SW 1271 (cell line): ENCODE data around the gene MAP4K3.
A peak's percentile ranks its signal among the peaks of the same experiment; 100 is the strongest.

ENCODE experiments used
- DNase-seq, 2 experiments: peaks; one replicate each; lab custom pipeline; 2025; lab: John Stamatoyannopoulos, UW

The MAP4K3 gene

GRCh38 chr2:39436592-39437521 is at the start of gene MAP4K3:
TSS of gene MAP4K3 (minus strand) at chr2:39437285. CDS start at chr2:39436987, 298 bp downstream.
- peak; percentile 90 to 96 for DNase-seq

DNA sequence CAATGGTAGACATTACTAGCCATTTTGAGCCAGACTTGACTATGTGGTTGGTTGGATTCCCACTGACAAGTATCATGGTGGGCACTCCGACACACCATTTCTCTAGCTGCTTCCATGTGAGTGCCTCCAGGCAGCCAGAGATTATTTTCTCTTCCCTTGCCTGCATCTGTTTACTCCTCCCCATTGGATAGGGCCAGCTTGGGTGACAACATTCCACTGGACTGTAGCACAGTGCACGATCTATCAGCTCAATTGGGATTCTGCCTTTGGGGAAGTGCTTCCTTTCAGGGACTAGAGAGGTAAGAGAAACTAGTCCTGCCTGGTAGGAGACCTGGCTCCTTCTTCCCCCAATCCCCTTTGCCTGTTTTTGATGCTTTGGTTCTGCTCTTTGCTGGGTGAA is 49.0 kb upstream of the MAP4K3 start:
- no peak for DNase-seq

DNA sequence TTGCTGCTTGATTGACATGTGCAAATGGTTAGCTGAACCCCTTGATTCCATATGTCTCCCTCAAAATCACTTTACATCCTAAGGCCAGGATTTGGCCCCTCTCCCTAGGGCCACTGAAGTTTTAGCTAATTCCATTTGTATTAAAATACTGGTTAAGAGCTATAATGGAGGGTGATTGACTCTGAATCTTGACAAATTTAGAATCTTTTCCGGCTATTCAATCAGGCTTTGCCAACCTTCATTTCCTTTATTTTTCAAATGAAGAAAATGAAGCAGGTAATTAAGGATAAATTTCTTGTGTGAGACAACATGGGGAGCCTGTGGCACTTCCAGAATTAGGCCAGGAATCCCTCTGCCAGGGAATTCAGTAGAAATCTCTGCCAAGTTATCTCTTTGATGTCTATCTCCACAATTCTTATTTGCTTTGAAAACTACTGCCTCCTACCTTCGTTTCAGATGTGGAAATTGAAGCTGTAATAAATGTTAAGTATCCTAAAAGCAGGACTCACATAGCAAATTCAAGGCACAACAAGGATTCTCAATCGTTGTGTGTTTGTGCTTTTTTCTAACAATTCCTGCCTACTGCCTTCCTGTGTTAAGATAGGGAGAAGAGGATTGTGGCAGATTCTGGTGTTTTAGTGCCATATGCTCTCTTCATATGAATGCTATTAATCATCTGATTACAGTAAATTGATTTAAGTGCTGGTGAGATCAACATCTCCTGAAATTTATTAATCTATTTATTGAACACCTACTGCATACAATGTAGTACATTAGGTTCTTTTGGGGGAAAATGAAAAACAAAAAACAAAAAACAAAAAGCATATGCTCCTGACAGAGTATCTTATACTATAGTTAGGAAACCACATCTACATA is 47.8 kb upstream of the MAP4K3 start:
- no peak for DNase-seq

- no peak for DNase-seq
Observed at GRCh38 chr2:39484206-39484605, 47.1 kb upstream of the MAP4K3 start.

DNA sequence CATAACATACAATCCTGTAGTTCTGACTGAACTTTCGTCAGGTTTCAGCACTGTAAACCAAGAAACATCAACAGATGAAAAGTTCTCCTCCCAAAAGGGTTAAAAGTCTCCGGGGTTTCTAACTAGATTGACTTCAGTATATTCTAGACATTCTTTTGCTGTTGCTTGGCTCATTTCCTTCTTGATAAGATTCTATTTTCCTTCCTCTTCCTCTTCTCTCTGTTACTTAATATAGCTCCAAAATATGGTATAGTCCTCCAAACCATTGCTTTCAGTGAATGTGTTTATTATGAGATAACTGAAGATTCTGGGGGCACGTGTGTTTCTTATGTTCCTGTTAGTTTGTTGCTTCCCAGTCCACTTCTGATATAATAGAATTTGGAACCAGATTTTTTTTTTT is 46.4 kb upstream of the MAP4K3 start:
- no peak for DNase-seq

- peak; percentile 6 to 71 for DNase-seq
Observed at GRCh38 chr2:39481611-39482010, 44.5 kb upstream of the MAP4K3 start.

DNA sequence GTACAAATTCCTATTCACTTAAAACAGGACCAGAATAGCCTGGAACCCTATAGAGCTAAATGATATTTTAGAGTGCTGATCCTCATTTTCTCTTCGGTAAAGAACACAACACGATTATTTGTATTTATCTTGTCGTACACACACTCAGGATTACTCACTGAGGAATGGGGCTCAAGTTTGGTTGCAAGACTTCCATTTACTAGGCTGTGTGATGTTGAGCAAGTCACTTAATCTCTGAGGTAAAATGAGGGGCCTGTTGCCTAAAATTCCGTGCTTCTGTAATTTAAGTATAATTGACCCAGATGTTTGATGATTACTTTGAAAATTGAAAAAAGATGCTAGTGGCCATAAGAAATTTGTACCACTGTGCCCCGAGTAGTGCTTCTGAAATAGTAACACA is 42.6 kb upstream of the MAP4K3 start:
- no peak for DNase-seq

GRCh38 chr2:39479053-39479670 is 42.1 kb upstream of the MAP4K3 start:
- DNase-seq: no peak

DNA sequence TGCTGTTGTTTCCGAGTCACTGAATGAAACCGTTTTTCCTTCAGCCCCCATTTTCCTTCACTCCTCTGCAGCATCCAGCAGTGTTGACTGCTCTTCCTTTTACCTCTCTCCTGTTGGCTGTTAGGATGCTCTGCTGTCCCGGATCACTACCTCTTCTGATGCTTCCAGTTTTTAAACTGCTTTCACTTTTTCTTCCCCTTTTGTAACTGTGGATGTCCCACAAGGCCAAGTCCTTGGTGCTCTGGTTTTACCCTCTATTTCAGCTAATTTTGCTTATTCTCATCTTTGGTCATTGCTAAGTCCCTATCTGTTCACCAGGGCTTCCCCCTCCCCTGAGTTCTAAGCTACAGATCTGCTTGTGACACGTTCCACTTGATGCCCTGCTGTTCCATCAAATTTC is 39.4 kb upstream of the MAP4K3 start:
- DNase-seq: no peak

GRCh38 chr2:39475006-39475405 is 37.9 kb upstream of the MAP4K3 start:
- DNase-seq: no peak

DNA sequence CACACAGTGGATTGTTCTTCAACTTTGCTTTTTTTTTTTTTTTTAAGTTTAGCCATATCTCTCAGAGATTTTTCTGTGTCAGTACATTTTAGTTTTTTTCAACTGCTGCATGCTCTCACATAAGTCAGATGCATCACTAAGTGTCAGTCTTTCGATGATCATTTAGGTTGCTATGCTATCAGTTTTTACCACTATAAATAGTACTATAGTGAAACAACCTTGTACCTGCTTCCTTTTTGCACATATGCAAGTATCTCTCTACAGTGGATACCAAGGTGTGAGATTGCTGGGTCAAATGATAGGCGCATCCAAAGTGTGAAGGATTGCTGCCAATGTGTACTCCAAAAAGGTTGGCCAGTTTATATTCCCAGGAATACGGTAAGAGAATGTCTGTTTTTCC is 33.5 kb upstream of the MAP4K3 start:
- no peak for DNase-seq

DNA sequence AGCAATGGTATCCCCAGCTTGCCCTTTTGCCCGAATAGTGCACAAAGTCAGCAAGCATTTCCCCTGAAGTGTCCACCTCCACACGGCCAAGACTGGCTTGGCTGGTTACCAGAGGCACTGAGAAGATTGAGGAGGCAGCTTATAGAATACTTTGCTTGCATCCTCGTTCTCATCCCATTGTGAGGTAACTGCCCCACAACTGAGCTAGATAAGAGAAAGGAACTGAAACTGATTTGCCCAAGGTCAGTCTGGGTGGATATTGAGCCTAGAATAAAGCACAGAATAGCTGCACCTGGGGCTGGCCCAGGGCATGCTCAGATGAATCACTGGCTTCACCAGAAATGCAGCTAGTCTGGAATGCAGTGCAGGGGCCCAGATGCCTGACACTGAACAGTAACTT is 32.7 kb upstream of the MAP4K3 start:
- peak in 1 of 2 experiments; percentile 14 for DNase-seq

- DNase-seq: no peak
Observed at GRCh38 chr2:39468579-39469451, 31.7 kb upstream of the MAP4K3 start.

- no peak for DNase-seq
Observed at GRCh38 chr2:39466311-39466710, 29.2 kb upstream of the MAP4K3 start.

DNA sequence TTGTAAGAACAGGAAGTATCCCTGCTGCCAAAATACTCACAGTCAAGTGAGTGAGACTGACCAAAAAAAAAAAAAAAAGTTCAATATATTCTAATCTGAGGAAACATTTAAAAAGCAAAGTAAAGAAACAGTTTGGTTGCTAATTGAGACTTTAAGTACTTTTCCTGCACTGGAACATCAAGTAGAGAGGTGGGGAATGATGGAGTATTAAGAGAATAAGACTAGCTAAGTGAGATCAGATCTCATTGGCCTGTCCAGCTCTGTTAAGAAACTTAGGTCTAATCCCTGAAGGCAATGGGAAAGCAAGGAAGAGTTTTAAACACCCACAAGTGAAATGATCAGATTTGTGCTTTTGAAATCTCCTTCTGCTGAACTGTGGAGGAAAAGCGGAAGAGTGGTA is 27.8 kb upstream of the MAP4K3 start:
- no peak for DNase-seq

GRCh38 chr2:39455826-39456225 is 18.7 kb upstream of the MAP4K3 start:
- no peak for DNase-seq

DNA sequence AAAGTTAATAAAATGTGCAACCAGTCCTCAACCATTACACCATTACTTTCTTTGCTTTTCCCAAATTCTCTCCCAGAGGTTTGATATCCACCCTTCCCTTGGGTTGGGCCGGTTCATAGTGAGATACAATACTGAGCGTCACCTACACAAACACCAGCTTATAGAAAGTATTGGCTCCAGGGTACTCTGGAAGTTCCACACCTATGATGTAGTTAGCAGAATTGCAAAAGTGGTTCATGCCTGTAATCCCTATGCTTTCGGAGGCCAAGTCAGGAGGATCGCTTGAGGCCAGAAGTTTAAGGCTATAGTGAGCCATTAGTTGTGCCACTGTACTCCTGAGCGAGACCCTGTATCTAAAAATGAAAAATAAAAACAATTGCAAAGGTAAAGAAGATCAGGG is 15.3 kb upstream of the MAP4K3 start:
- DNase-seq: no peak

- no peak for DNase-seq
Observed at GRCh38 chr2:39451954-39452353, 14.9 kb upstream of the MAP4K3 start.

- no peak for DNase-seq
Observed at GRCh38 chr2:39448169-39448502, 11.1 kb upstream of the MAP4K3 start.

DNA sequence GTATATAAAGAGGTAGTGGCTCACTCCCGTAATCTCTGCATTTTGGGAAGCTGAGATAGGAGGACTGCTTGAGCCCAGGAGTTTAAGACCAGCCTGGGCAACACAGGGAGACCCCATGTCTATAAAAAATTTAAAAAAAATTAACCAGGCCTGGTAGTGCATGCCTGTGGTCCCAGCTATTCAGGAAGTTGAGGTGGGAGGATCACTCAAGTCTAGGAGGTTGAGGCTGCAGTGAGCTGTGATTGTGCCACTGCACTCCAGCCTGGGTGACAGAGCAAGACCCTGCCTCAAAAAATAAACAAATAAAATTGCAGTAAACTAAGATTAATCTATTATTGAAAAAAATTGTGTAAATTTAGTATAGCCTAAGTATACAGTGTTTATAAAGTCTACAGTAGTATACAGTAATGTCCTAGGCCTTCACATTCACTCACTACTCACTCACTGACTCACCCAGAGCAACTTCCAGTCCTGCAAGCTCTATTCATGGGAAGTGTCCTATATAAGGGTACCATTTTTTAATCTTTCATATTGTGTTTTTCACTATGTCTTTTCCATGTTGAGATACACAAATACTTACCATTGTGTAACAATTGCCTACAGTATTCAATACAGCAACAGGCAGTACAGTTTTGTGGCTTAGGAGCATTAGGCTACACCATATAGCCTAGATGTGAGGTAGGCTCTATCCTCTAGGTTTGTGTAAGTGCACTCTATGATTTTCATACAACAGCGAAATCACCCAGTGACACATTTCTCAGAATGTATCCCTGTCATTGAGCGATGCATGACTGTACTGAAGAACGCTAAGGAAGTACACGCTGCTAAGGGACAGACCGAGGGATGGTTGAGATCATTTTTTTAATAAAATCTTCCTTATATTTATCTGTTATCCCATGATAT is 10.4 kb upstream of the MAP4K3 start:
- no peak for DNase-seq

GRCh38 chr2:39445934-39446333 is 8.8 kb upstream of the MAP4K3 start:
- DNase-seq: no peak
